GM12801 (cell line): ENCODE results near the gene SRP68.

ENCODE experiments used
- TF ChIP-seq, protein P1 (sequence below): IDR thresholded peaks from one replicate; pipeline ENCODE4 v1.5.1; 2011; ENCODE audit warnings: control low read depth; ENCODE audit not compliant: insufficient read length; ENCODE audit errors: extremely low read depth

Gene SRP68

DNA sequence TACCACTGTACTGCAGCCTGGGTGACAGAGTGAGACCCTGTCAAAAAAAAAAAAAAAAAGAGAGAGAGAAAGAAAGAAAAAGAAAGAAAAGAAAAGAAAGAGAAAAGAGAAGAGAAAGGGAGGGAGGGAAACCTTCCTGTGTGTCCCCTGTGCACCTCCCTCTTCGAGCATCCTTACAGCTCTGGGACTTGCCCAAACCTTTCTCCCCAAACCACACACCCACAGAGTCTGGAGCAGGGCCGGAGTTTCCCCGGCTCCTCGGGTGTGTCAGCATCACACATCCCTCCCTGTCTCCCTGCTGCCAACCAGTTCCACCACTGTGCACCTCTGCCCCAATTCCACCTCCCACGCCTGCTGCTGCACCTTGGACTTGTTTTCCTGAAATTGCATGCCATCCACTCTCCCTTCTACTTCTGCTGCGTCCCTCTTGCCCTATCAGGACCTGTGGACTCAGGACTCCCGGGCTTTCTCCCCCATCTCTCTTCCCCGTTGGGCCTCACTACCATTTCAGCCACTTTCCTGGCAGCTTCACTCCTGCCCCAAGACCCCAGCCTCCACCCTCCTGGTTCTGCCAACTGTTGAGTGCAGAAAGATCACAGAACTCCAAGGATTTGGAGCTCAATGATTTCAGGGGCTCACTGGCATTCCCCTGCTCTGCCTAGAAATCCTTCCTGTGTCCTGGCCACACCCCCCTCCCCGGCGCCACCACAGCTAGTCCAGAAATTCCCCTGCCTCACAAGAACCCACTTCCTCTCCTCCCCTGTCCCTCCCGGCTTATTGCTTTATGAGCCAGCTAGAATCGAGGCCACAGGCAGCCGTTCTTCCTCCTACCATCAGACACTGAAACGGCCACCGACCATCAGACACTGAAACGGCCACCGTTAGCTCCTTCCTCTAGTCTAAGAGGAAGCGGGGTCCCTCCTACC lies 75.4 kb downstream of the SRP68 start:
- TF ChIP-seq, protein P1, sequence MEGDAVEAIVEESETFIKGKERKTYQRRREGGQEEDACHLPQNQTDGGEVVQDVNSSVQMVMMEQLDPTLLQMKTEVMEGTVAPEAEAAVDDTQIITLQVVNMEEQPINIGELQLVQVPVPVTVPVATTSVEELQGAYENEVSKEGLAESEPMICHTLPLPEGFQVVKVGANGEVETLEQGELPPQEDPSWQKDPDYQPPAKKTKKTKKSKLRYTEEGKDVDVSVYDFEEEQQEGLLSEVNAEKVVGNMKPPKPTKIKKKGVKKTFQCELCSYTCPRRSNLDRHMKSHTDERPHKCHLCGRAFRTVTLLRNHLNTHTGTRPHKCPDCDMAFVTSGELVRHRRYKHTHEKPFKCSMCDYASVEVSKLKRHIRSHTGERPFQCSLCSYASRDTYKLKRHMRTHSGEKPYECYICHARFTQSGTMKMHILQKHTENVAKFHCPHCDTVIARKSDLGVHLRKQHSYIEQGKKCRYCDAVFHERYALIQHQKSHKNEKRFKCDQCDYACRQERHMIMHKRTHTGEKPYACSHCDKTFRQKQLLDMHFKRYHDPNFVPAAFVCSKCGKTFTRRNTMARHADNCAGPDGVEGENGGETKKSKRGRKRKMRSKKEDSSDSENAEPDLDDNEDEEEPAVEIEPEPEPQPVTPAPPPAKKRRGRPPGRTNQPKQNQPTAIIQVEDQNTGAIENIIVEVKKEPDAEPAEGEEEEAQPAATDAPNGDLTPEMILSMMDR = no peak

DNA sequence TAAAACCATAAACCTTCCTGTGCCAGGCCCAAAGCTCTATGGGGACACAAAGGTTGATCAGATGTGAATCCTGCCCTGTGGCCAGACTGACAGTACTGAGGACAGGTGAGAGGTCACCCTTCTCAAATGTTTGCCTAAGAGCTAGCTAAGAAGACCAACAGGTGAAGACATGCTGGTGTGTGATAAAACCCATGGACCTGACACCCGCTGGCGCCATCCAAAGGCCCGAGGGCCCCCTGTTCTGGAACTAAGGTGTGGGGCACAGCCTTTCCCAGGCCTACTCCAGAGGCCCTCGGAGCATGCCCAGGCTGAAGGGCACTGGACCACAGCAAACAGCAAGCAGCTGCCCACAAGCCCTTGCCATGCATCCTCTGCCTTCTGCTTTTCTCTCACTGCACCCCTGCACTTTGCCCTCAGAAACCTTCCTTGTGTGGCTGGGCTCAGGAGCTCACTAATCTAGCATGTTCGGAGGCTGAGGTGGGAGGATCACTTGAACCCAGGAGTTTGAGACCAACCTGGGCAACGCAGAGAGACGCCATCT lies 76.9 kb downstream of the SRP68 start:
- TF ChIP-seq, protein P1 = no peak

DNA sequence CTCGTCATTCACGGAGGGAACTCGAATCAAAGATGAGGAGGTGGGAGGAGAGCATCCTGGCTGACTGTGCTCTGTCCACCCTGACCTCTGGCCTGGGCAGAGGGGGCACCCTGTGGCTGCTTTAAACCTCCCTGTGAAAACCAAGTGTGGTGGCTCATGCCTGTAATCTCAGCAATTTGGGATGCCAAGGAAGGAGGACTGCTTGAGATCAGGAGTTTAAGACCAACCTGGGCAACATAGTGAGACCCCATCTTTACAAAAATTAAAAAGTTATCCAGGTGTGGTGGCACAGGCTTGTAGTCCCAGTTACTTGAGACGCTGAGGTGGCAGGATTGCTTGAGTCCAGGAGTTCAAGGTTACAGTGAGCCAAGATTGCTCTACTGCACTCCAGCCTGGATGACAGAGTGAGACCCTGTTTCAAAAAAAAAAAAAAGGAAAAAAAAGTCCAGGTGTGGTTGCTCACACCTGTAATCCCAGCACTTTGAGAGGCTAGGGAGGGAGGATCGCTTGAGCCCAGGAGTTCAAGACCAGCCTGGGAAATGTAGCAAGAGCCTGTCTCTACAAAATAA lies 77.4 kb downstream of the SRP68 start:
- TF ChIP-seq, protein P1 = no peak

DNA sequence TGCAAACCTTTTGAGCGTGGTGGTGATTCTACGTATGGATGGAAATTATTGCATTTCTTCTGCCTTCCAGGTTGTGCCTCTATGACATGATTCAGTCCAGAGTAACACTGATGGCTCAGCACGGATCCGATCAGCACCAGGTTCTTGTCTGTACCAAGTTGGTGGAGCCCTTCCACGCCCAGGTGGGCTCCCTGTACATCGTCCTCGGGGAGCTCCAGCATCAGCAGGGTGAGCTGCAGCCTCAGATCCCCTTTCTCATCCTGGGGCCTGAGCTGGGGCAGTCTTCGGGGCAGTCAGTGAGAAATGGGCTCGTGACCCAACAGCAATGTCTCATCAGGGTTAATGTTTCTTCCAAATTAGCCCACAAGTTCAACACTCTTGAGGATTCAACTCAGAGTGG lies 80.9 kb downstream of the SRP68 start:
- TF ChIP-seq, protein P1 = no peak
